ENCODE results near the gene SETD3. TPM values are rescaled to one million over a fixed set of nuclear protein-coding genes. Genes with fewer than 3 reads are reported as not detected.

The SETD3 gene
- total and polyA plus RNA-seq, 2 of the 8 experiments (the other 6 are each of a cell fraction or from before 2014, with no cell fraction given), result 24.0 to 64.0 TPM

DNA sequence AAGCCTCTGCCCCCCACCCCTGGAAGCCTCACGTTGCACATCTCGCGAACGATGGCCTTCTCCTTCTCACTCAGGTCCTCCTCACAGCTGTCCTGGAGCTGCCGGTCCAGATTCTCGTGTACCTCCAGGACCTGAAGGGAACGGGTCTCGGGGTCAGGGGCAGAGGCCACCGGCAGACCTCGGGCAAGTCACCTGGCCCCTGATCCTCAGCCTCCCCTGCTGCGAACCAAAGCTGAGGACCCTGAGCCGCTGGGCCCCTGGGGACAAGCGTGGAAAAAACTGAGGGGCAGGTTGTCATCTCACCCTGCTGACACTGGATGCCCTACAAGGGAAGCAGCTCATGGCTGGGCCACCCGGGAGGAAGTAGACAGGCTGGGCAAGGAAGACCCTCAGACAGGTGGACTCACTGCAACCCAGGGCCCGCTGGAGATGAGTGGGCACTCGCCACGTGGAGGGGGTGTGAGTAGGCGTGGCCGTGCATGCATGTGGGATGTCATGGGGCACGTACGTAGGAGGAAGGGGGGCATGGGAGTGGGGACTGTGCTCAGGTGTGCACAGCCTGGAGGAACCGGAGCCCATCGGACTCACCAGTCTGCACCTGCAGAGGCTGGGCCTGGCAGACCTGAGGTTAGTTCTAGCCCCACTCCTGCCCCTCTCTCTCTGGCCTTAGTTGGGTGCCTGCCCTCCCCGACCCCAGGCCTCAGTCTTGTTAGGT is 35.7 kb upstream of the SETD3 start (continued):
- TF ChIP-seq SIRT6 (IDR thresholded peaks at IDR 0.05; ENCODE audit: low read length), result no peak
- no peak for TF ChIP-seq CHD2 (IDR thresholded peaks at IDR 0.05; ENCODE audit: low read length)
- TF ChIP-seq TBP (IDR thresholded peaks at IDR 0.05; ENCODE audit: low read depth, low read length), result no peak

All from H1 (cell line).